H1 (cell line): ENCODE measurements around the gene DKK3. TPM values are rescaled to one million over a fixed set of nuclear protein-coding genes. Genes with fewer than 3 reads are reported as not detected.

Experiments
- JUND ChIP-seq: IDR thresholded peaks from 2 replicates; pipeline ENCODE4 v1.6.1; 2011; ENCODE audit warnings: mild to moderate bottlenecking, improper control_type of control experiment, low read length
- RFX5 ChIP-seq: IDR thresholded peaks from 2 replicates; pipeline ENCODE4 v1.6.1; 2011; ENCODE audit warnings: low read depth, low read length, improper control_type of control experiment, borderline replicate concordance
- SIX5 ChIP-seq: IDR thresholded peaks from 2 replicates; pipeline ENCODE4 v1.6.1; 2011; ENCODE audit warnings: mild to moderate bottlenecking, low read depth, low read length
- polyA plus RNA-seq, 7 experiments: library from polyadenylated mRNA; depleted of rRNA in 3 of 7; stranded (reverse) in 5 of 7; unstranded in 2 of 7; fragments of >200 nt in 5 of 7; fragments of 200-250 nt in 2 of 7; gene quantifications; 1 replicate in 5 of 7; 2 replicates in 1 of 7; 4 replicates in 1 of 7; pipeline versions ENCODE4 v1.2.1 to v1.2.3, GENCODE V29; 2011 to 2013; ENCODE audit warnings: missing spikeins in 2 of 7, mixed read lengths in 2 of 7
- total RNA-seq: library from RNA; stranded (reverse); fragmentation: NEBNext Ultra II Directional; extraction: Animal tissue kit (Norgen Biotek cat#: 25700); gene quantifications from 2 replicates; pipeline ENCODE4 v1.2.1, GENCODE V29; 2021

DKK3 gene
- total and polyA plus RNA-seq, 2 of the 8 experiments (the other 6 are each of a cell fraction or from before 2014, with no cell fraction given): 30.0 to 40.1 TPM

- TF ChIP-seq SIX5 (no peak), JUND (no peak), RFX5 (no peak)
Measured at GRCh38 chr11:11963842-11964773, 44.3 kb downstream of the DKK3 start (continued).
